HCT116 (cell line): Measurements from ENCODE around the gene ASCL5. TPM values are rescaled to one million over a fixed set of nuclear protein-coding genes. Genes with fewer than 3 reads are reported as not detected.

Experiments
- ATAC-seq: fragments of 200-7000 bp; cut with Tn5 transposase; 2 replicates; pipeline ENCODE4 v1.9.1; 2020; ENCODE audit warnings: mild to moderate bottlenecking, moderate library complexity
- BruUV-seq: library from RNA; stranded (reverse); fragments of 400-500 nt; replicated peaks from 2 replicates; lab custom pipeline; 2021; lab: Mats Ljungman, UMichigan
- CTCF ChIA-PET: fragments of 300-600 bp; sonication (Branson Sonifier 250); formaldehyde crosslinking; loops from one replicate; lab custom pipeline; 2021; ENCODE audit warnings: antibody characterized with exemption; lab: Charles Lee
- POLR2A ChIA-PET: fragments of 300-600, 350-600 bp; sonication (Branson Sonifier 250); formaldehyde crosslinking; loops from one replicate; lab custom pipeline; 2021; ENCODE audit warnings: antibody characterized with exemption; lab: Charles Lee
- RAD21 ChIA-PET, 2 experiments: fragments of 300-600 bp; sonication (Branson Sonifier 250); formaldehyde crosslinking; loops; one replicate each; lab custom pipeline; 2023; ENCODE audit warnings: low total read pairs in 2 of 2; ENCODE audit not compliant: uncharacterized antibody in 2 of 2, unreplicated experiment in 2 of 2, low non-redundant PET in 1 of 2; lab: Charles Lee
- DNase-seq: peaks from one replicate; pipeline ENCODE4 v3.0.0-alpha.2; 2010; ENCODE audit warnings: low read depth, low spot score
- H2AFZ ChIP-seq: fragments of 200-600 bp; shearing (Covaris generic), sonication (generic); 2 replicates; pipeline ENCODE4 v1.6.1; 2017; ENCODE audit warnings: low read depth, mixed run types, mixed read lengths, antibody characterized with exemption, low read length; ENCODE audit not compliant: poor library complexity, severe bottlenecking
- H3K27ac ChIP-seq: 2 replicates; pipeline ENCODE4 v1.5.1; 2012; ENCODE audit warnings: low read depth, low read length
- H3K27me3 ChIP-seq: fragments of 200-600 bp; sonication (generic); 2 replicates; pipeline ENCODE4 v1.6.1; 2016; ENCODE audit warnings: mixed run types, low read length, mixed read lengths; ENCODE audit not compliant: insufficient read depth
- H3K36me3 ChIP-seq, 2 experiments: fragments of 200-500 bp in 1 of 2; fragments of 200-600 bp in 1 of 2; sonication (Bioruptor generic) in 1 of 2; sonication (generic) in 1 of 2; 2 replicates each; pipeline versions ENCODE4 v1.5.1 to v1.6.1; 2014 to 2016; ENCODE audit warnings: low read length in 2 of 2, inconsistent platforms in 1 of 2, mixed read lengths in 1 of 2, mixed run types in 1 of 2; ENCODE audit not compliant: insufficient read depth in 2 of 2, control insufficient read depth in 1 of 2
- H3K4me1 ChIP-seq, 2 experiments: fragments of 200-600 bp in 1 of 2; sonication (generic) in 1 of 2; 2 replicates each; pipeline versions ENCODE4 v1.5.1 to v1.6.1; 2012 to 2017; ENCODE audit warnings: low read length in 2 of 2, inconsistent platforms in 1 of 2, mild to moderate bottlenecking in 1 of 2, mixed read lengths in 1 of 2, mixed run types in 1 of 2, moderate library complexity in 1 of 2; ENCODE audit not compliant: insufficient read depth in 2 of 2, control insufficient read depth in 1 of 2
- H3K4me2 ChIP-seq: fragments of 200-600 bp; sonication (generic); 2 replicates; pipeline ENCODE4 v1.6.1; 2017; ENCODE audit warnings: mixed run types, low read length, mixed read lengths
- H3K4me3 ChIP-seq, 2 experiments: fragments of 200-600 bp in 1 of 2; sonication (generic) in 1 of 2; replicated peaks in 1 of 2; 2 replicates each; pipeline ENCODE4 v1.5.1; 2011 to 2016; ENCODE audit warnings: low read length in 2 of 2, control low read depth in 1 of 2, low read depth in 1 of 2, mild to moderate bottlenecking in 1 of 2, mixed read lengths in 1 of 2, mixed run types in 1 of 2
- H3K79me2 ChIP-seq: fragments of 200-600 bp; sonication (generic); 2 replicates; pipeline ENCODE4 v1.6.1; 2017; ENCODE audit warnings: mild to moderate bottlenecking, mixed run types, low read length, moderate library complexity, mixed read lengths; ENCODE audit not compliant: insufficient read depth
- H3K9ac ChIP-seq: fragments of 200-600 bp; sonication (generic); 2 replicates; pipeline ENCODE4 v1.6.1; 2016; ENCODE audit warnings: low read length, mixed read lengths
- H3K9me2 ChIP-seq: fragments of 200-600 bp; sonication (generic), shearing (Covaris generic); 2 replicates; pipeline ENCODE4 v1.6.1; 2017; ENCODE audit warnings: mixed run types, mild to moderate bottlenecking, moderate library complexity; ENCODE audit not compliant: insufficient read depth
- H3K9me3 ChIP-seq, 2 experiments: fragments of 200-500 bp in 1 of 2; fragments of 200-600 bp in 1 of 2; sonication (Bioruptor generic) in 1 of 2; sonication (generic) in 1 of 2; 2 replicates each; pipeline ENCODE4 v1.6.1; 2014 to 2017; ENCODE audit warnings: low read length in 2 of 2, mixed read lengths in 2 of 2, inconsistent platforms in 1 of 2, low read depth in 1 of 2, mild to moderate bottlenecking in 1 of 2, mixed run types in 1 of 2, moderate library complexity in 1 of 2; ENCODE audit not compliant: control insufficient read depth in 1 of 2, insufficient read depth in 1 of 2
- H4K20me1 ChIP-seq: fragments of 200-600 bp; sonication (generic), shearing (Covaris generic); 2 replicates; pipeline ENCODE4 v1.6.1; 2017; ENCODE audit warnings: mixed run types, mild to moderate bottlenecking, moderate library complexity; ENCODE audit not compliant: insufficient read depth
- ATF3 ChIP-seq: IDR thresholded peaks from 2 replicates; pipeline ENCODE4 v1.6.1; 2012
- CTCF ChIP-seq, 3 experiments: fragments of 200-600 bp in 1 of 3; sonication (generic) in 1 of 3; IDR thresholded peaks in 2 of 3; conservative IDR thresholded peaks in 1 of 3; 2 replicates each; pipeline ENCODE4 v1.5.1; 2012 to 2017; ENCODE audit warnings: low read depth in 2 of 3, low read length in 2 of 3, antibody characterized with exemption in 1 of 3, borderline replicate concordance in 1 of 3, control low read depth in 1 of 3, mild to moderate bottlenecking in 1 of 3, mixed read lengths in 1 of 3, mixed run types in 1 of 3, moderate library complexity in 1 of 3; ENCODE audit not compliant: insufficient read depth in 1 of 3
- EGR1 ChIP-seq: IDR thresholded peaks from 2 replicates; pipeline ENCODE4 v1.6.1; 2012; ENCODE audit warnings: low read depth
- ELF1 ChIP-seq: IDR thresholded peaks from 2 replicates; pipeline ENCODE4 v1.6.1; 2012; ENCODE audit warnings: low read depth, borderline replicate concordance
- EZH2 ChIP-seq: fragments of 200-600 bp; sonication (generic); IDR thresholded peaks from 2 replicates; pipeline ENCODE4 v1.6.1; 2017; ENCODE audit warnings: antibody characterized with exemption, mixed run types
- EZH2phosphoT487 ChIP-seq: fragments of 200-600 bp; IDR thresholded peaks from 2 replicates; pipeline ENCODE4 v1.6.1; 2018; ENCODE audit warnings: antibody characterized with exemption, borderline replicate concordance
- POLR2A ChIP-seq: IDR thresholded peaks from 2 replicates; pipeline ENCODE4 v1.7.0; 2011; ENCODE audit warnings: borderline replicate concordance; ENCODE audit not compliant: insufficient read depth, insufficient read length; ENCODE audit errors: extremely low read depth
- POLR2AphosphoS5 ChIP-seq: IDR thresholded peaks from 2 replicates; pipeline ENCODE4 v1.6.1; 2011; ENCODE audit warnings: mild to moderate bottlenecking, low read depth, low read length, moderate library complexity
- RAD21 ChIP-seq: IDR thresholded peaks from 2 replicates; pipeline ENCODE4 v1.6.1; 2012; ENCODE audit warnings: low read depth, mild to moderate bottlenecking
- REST ChIP-seq: IDR thresholded peaks from 2 replicates; pipeline ENCODE4 v1.6.1; 2012; ENCODE audit warnings: low read depth
- SP1 ChIP-seq: IDR thresholded peaks from 2 replicates; pipeline ENCODE4 v1.6.1; 2012; ENCODE audit warnings: low read depth
- SRF ChIP-seq: IDR thresholded peaks from 2 replicates; pipeline ENCODE4 v1.6.1; 2012; ENCODE audit warnings: low read depth
- TCF7L2 ChIP-seq: IDR thresholded peaks from 2 replicates; pipeline ENCODE4 v1.7.0; 2011; ENCODE audit warnings: borderline replicate concordance, inconsistent platforms; ENCODE audit not compliant: insufficient read depth, insufficient read length; ENCODE audit errors: extremely low read depth
- ZBTB33 ChIP-seq: IDR thresholded peaks from 2 replicates; pipeline ENCODE4 v1.6.1; 2011; ENCODE audit warnings: mild to moderate bottlenecking, low read length, moderate library complexity; ENCODE audit not compliant: insufficient replicate concordance; ENCODE audit errors: extremely low read depth
- ZNF274 ChIP-seq: fragments of 200-500 bp; sonication (Bioruptor generic); IDR thresholded peaks from 2 replicates; pipeline ENCODE4 v1.6.1; 2014; ENCODE audit warnings: mild to moderate bottlenecking, low read depth, low read length, inconsistent platforms
- intact Hi-C: fragments of 100-400 bp; cut with micrococcal nuclease; formaldehyde crosslinking; loops from 2 replicates; pipeline ENCODE4 v1.10.0; 2022
- total RNA-seq: library from RNA; stranded (reverse); gene quantifications from one replicate; pipeline ENCODE4 v1.2.1, GENCODE V29; 2021; ENCODE audit not compliant: unreplicated experiment

ASCL5 gene
- total RNA-seq, 1 experiment from 2014 or later = 0.15 TPM

- Histone ChIP-seq H3K4me1 (no peaks in the 10 kb centered on the region), H3K9me2 (no peaks in the 10 kb centered on the region), H3K9me3 (no peaks in the 10 kb centered on the region), H3K27me3 (no peaks in the 10 kb centered on the region), H3K9ac (no peak overlapping the region), H2AFZ (no peak overlapping the region), H3K27ac (no peak overlapping the region), H3K4me2 (no peak overlapping the region), H3K36me3 (no peaks in the 10 kb centered on the region), H3K79me2 (no peaks in the 10 kb centered on the region), H3K4me3 (no peak overlapping the region), H4K20me1 (no peaks in the 10 kb centered on the region)
- ChIA-PET CTCF (no interaction called here), POLR2A (no interaction called here), RAD21 (no interaction called here)
- TF ChIP-seq TCF7L2 (no peak), RAD21 (no peak), ATF3 (no peak), ELF1 (no peak), REST (no peak), EZH2phosphoT487 (no peak), EGR1 (no peak), CTCF (IDR thresholded peaks at IDR 0.05 in 2 of 3, conservative IDR thresholded peaks at IDR 0.05 in 1 of 3; ENCODE audit: borderline replicate concordance in 1 of 3, insufficient read depth in 1 of 3, low read depth in 2 of 3, low read length in 2 of 3) (no peak), ZBTB33 (no peak), EZH2 (no peak), POLR2AphosphoS5 (no peak), SP1 (no peak), SRF (no peak), POLR2A (no peak), ZNF274 (no peak)
- ATAC-seq (no peak), DNase-seq (no peak)
- no TSS peak for BruUV-seq
- intact Hi-C loops = no loop called here
Measured at GRCh38 chr1:201098992-201099677, 27.8 kb downstream of the ASCL5 start.
